ENCODE data around the gene NOTCH1.
A peak's percentile ranks its signal among the peaks of the same experiment; 100 is the strongest.

NOTCH1 gene

DNA sequence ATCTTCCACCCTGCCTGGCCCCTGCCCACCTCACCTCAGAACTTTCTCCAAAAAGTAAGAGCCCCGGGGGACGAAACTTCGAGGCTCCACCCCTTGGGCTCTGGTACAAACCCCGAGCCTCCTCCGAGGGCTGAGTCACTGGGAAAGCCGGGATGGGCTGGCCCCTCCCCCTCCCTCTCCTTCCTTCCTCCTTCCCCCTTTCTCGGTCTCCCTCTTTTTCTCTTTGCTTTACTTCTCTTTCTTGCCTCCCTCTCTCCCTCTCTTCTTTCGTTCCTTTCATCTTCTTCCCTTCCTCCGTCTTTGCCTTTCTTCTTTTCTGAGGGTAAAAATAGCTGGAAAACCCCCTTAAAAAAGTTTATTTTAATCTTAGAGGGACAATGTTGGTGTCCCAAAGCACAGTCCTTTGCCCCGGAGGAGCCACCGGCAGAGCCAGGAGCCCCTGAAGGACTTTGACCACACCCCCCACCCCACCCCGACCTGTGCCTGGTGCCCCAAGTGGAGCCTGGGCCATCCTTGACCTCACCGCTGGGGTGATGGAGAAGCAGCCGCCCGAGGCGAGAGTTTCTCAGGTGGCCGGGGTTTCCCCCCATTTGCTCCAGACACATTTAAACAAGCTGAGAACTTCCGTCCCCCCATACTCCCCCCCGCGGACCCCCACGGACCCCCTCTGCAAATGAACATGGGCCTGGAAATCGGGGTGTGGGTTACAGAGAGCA, 5.7 kb upstream of the NOTCH1 start (continued):
- TF ChIP-seq PRDM1 (tag by site-specific recombination; IDR thresholded peaks at IDR 0.05) (peak; percentile 87), ZNF510 (tag by site-specific recombination; IDR thresholded peaks at IDR 0.05; ENCODE audit: insufficient replicate concordance) (no peak), ZNF596 (tag by site-specific recombination; IDR thresholded peaks at IDR 0.05) (no peak), ZBTB8A (tag by site-specific recombination; IDR thresholded peaks at IDR 0.05) (peak; percentile 33; the same call in 1 of the 2 replicates), RBAK (tag by site-specific recombination; IDR thresholded peaks at IDR 0.05) (no peak), ZBTB20 (tag by site-specific recombination; IDR thresholded peaks at IDR 0.05) (no peak), ZNF624 (tag by site-specific recombination; IDR thresholded peaks at IDR 0.05) (no peak), TCF7L2 (IDR thresholded peaks at IDR 0.05; ENCODE audit: borderline replicate concordance, low read depth, low read length) (no peak), GLI4 (tag by site-specific recombination; IDR thresholded peaks at IDR 0.05) (no peak), ZNF157 (tag by site-specific recombination; IDR thresholded peaks at IDR 0.05) (no peak), ZIC2 (tag by site-specific recombination; IDR thresholded peaks at IDR 0.05) (0 out of 2 replicates have a peak, but pooled peaks have one; percentile 7), ZNF292 (tag by site-specific recombination; IDR thresholded peaks at IDR 0.05; ENCODE audit: borderline replicate concordance, low read depth) (no peak), ZBTB48 (tag by site-specific recombination; IDR thresholded peaks at IDR 0.05) (no peak), ZNF610 (tag by site-specific recombination; IDR thresholded peaks at IDR 0.05; ENCODE audit: borderline replicate concordance) (no peak), KLF16 (tag by site-specific recombination; IDR thresholded peaks at IDR 0.05) (no peak), YY2 (tag by site-specific recombination; IDR thresholded peaks at IDR 0.05) (no peak), MEIS1 (CRISPR knock-in tag; IDR thresholded peaks at IDR 0.05; ENCODE audit: borderline replicate concordance) (no peak), TRIM28 (IDR thresholded peaks at IDR 0.05; ENCODE audit: borderline replicate concordance, low read length) (no peak), ZNF2 (tag by site-specific recombination; IDR thresholded peaks at IDR 0.05) (no peak), FEZF1 (tag by site-specific recombination; IDR thresholded peaks at IDR 0.05) (no peak)
- TF ChIP-seq, protein P1, sequence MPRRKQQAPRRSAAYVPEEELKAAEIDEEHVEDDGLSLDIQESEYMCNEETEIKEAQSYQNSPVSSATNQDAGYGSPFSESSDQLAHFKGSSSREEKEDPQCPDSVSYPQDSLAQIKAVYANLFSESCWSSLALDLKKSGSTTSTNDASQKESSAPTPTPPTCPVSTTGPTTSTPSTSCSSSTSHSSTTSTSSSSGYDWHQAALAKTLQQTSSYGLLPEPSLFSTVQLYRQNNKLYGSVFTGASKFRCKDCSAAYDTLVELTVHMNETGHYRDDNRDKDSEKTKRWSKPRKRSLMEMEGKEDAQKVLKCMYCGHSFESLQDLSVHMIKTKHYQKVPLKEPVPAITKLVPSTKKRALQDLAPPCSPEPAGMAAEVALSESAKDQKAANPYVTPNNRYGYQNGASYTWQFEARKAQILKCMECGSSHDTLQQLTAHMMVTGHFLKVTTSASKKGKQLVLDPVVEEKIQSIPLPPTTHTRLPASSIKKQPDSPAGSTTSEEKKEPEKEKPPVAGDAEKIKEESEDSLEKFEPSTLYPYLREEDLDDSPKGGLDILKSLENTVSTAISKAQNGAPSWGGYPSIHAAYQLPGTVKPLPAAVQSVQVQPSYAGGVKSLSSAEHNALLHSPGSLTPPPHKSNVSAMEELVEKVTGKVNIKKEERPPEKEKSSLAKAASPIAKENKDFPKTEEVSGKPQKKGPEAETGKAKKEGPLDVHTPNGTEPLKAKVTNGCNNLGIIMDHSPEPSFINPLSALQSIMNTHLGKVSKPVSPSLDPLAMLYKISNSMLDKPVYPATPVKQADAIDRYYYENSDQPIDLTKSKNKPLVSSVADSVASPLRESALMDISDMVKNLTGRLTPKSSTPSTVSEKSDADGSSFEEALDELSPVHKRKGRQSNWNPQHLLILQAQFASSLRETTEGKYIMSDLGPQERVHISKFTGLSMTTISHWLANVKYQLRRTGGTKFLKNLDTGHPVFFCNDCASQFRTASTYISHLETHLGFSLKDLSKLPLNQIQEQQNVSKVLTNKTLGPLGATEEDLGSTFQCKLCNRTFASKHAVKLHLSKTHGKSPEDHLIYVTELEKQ (tag by site-specific recombination; IDR thresholded peaks at IDR 0.05; ENCODE audit: borderline replicate concordance) = no peak
- TF ChIP-seq, protein P2, sequence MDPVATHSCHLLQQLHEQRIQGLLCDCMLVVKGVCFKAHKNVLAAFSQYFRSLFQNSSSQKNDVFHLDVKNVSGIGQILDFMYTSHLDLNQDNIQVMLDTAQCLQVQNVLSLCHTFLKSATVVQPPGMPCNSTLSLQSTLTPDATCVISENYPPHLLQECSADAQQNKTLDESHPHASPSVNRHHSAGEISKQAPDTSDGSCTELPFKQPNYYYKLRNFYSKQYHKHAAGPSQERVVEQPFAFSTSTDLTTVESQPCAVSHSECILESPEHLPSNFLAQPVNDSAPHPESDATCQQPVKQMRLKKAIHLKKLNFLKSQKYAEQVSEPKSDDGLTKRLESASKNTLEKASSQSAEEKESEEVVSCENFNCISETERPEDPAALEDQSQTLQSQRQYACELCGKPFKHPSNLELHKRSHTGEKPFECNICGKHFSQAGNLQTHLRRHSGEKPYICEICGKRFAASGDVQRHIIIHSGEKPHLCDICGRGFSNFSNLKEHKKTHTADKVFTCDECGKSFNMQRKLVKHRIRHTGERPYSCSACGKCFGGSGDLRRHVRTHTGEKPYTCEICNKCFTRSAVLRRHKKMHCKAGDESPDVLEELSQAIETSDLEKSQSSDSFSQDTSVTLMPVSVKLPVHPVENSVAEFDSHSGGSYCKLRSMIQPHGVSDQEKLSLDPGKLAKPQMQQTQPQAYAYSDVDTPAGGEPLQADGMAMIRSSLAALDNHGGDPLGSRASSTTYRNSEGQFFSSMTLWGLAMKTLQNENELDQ (tag by site-specific recombination; IDR thresholded peaks at IDR 0.05; ENCODE audit: low read depth) = no peak
- TF ChIP-seq, protein P3, sequence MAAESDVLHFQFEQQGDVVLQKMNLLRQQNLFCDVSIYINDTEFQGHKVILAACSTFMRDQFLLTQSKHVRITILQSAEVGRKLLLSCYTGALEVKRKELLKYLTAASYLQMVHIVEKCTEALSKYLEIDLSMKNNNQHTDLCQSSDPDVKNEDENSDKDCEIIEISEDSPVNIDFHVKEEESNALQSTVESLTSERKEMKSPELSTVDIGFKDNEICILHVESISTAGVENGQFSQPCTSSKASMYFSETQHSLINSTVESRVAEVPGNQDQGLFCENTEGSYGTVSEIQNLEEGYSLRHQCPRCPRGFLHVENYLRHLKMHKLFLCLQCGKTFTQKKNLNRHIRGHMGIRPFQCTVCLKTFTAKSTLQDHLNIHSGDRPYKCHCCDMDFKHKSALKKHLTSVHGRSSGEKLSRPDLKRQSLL (tag by site-specific recombination; IDR thresholded peaks at IDR 0.05) = peak; percentile 43; the same call in 1 of the 2 replicates
- TF ChIP-seq, protein P4, sequence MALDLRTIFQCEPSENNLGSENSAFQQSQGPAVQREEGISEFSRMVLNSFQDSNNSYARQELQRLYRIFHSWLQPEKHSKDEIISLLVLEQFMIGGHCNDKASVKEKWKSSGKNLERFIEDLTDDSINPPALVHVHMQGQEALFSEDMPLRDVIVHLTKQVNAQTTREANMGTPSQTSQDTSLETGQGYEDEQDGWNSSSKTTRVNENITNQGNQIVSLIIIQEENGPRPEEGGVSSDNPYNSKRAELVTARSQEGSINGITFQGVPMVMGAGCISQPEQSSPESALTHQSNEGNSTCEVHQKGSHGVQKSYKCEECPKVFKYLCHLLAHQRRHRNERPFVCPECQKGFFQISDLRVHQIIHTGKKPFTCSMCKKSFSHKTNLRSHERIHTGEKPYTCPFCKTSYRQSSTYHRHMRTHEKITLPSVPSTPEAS (tag by site-specific recombination; IDR thresholded peaks at IDR 0.05) = no peak
- TF ChIP-seq, protein P5, sequence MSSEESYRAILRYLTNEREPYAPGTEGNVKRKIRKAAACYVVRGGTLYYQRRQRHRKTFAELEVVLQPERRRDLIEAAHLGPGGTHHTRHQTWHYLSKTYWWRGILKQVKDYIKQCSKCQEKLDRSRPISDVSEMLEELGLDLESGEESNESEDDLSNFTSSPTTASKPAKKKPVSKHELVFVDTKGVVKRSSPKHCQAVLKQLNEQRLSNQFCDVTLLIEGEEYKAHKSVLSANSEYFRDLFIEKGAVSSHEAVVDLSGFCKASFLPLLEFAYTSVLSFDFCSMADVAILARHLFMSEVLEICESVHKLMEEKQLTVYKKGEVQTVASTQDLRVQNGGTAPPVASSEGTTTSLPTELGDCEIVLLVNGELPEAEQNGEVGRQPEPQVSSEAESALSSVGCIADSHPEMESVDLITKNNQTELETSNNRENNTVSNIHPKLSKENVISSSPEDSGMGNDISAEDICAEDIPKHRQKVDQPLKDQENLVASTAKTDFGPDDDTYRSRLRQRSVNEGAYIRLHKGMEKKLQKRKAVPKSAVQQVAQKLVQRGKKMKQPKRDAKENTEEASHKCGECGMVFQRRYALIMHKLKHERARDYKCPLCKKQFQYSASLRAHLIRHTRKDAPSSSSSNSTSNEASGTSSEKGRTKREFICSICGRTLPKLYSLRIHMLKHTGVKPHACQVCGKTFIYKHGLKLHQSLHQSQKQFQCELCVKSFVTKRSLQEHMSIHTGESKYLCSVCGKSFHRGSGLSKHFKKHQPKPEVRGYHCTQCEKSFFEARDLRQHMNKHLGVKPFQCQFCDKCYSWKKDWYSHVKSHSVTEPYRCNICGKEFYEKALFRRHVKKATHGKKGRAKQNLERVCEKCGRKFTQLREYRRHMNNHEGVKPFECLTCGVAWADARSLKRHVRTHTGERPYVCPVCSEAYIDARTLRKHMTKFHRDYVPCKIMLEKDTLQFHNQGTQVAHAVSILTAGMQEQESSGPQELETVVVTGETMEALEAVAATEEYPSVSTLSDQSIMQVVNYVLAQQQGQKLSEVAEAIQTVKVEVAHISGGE (tag by site-specific recombination; conservative IDR thresholded peaks at IDR 0.05; ENCODE audit: low read depth) = no peak
- TF ChIP-seq, protein P6, sequence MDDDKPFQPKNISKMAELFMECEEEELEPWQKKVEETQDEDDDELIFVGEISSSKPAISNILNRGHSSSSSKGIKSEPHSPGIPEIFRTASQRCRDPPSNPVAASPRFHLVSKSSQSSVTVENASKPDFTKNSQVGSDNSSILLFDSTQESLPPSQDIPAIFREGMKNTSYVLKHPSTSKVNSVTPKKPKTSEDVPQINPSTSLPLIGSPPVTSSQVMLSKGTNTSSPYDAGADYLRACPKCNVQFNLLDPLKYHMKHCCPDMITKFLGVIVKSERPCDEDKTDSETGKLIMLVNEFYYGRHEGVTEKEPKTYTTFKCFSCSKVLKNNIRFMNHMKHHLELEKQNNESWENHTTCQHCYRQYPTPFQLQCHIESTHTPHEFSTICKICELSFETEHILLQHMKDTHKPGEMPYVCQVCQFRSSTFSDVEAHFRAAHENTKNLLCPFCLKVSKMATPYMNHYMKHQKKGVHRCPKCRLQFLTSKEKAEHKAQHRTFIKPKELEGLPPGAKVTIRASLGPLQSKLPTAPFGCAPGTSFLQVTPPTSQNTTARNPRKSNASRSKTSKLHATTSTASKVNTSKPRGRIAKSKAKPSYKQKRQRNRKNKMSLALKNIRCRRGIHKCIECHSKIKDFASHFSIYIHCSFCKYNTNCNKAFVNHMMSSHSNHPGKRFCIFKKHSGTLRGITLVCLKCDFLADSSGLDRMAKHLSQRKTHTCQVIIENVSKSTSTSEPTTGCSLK (tag by site-specific recombination; IDR thresholded peaks at IDR 0.05) = no peak
